LNCAP (cell line): ENCODE data around the gene CMSS1.

Source experiments
- TF ChIP-seq, protein P1 (sequence below): fragments of 450-650 bp; IDR thresholded peaks from 2 replicates; pipeline ENCODE4 v1.5.1; 2017; ENCODE audit warnings: mild to moderate bottlenecking

The CMSS1 gene

DNA sequence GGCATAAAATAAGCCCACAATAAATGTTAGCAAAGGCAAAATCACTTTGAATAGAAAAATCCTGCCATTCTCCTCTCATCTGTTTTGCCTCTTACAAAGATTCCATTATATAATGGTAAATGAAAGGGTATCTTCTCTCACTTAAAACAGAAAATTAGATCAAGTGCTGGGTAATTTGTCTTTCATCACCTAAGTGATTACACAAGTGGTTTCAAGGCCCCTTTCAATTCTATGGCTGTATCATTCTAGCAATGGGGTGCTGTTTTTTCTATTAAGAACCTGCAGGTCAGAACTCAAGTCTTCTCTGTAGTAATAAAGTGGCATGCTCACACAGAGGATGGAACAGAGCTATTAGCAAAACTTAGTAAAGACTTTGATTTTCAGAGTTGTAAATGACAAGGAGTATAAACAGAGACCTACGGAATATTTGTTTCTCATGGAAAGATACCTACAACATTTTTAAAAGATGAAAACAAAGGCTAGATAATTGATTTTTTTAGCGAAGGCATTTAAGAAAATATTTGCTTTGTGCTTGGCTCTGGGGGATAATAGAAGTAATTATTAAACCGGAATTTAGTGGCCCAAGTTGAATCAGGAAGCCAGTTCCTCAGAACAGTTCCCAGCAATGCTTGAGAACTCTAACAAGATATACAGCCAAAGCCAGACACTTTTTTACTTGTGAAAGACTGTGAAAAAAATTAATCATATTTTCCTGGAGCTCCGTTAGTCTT, 137.4 kb downstream of the CMSS1 start:
- TF ChIP-seq, protein P1, sequence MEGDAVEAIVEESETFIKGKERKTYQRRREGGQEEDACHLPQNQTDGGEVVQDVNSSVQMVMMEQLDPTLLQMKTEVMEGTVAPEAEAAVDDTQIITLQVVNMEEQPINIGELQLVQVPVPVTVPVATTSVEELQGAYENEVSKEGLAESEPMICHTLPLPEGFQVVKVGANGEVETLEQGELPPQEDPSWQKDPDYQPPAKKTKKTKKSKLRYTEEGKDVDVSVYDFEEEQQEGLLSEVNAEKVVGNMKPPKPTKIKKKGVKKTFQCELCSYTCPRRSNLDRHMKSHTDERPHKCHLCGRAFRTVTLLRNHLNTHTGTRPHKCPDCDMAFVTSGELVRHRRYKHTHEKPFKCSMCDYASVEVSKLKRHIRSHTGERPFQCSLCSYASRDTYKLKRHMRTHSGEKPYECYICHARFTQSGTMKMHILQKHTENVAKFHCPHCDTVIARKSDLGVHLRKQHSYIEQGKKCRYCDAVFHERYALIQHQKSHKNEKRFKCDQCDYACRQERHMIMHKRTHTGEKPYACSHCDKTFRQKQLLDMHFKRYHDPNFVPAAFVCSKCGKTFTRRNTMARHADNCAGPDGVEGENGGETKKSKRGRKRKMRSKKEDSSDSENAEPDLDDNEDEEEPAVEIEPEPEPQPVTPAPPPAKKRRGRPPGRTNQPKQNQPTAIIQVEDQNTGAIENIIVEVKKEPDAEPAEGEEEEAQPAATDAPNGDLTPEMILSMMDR, result no peak

DNA sequence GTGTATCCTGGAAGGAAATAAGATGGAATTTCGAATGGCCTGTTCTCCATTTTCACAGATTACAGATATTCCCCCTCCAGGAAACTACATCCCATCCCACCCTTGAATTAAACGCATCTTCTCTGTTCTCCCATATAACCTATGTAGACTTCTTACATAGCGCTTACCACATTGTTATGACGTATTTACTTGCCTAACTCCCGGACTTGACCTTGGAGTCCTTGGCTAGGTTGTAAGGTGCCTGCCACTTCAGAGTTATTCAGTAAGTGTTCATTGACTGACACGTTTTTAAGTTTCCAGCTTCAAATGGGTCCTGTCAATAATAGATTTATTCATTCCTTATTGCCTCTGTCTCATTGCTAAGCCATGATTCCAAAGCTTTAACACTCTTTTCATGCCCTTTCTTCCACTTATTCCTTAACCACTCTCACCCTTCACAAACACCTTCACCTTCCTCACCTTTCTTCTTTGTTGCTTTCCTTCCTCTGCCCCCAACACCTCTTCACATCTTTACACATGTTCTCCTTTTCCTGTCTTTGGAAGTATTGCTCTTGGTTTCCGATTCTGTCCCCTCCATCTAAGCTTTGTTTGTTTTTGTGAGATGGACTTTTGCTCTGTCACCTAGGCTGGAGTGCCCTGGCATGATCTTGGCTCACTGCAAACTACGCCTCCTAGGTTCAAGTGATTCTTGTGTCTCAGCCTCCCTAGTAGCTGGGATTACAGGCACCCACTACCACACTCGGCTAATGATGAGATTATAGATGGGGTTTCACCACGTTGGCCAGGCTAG, 138.3 kb downstream of the CMSS1 start:
- TF ChIP-seq, protein P1, result no peak

DNA sequence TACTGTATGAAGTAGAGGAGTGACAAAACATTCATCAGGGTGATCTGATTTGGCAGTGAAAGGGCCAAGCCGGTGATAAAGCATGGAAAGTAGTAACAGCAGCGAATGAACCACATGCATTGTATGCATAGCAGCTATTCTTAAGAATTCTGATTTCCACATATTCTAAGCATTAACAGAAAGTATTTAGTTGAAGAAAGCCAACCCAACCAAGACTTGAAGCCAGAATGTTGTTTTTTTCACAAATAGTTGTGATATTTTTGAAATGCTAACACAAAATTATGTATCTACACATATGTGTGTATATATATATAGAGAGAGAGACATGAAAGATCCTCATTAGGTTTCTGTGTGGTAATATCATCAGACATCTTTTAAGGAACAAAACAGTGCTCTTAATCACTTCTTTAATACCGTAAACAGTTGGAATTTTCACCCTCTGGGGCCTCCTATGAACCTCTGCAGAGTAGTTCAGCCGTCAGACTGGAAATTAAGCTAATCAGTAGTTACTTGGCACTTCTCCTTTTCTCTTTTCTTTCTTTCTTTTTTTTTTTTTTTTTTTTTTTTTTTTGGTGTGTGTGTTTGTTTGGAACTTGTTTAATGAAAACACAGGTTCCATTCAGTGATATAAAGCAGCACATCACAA, 139.6 kb downstream of the CMSS1 start:
- TF ChIP-seq, protein P1, result no peak

DNA sequence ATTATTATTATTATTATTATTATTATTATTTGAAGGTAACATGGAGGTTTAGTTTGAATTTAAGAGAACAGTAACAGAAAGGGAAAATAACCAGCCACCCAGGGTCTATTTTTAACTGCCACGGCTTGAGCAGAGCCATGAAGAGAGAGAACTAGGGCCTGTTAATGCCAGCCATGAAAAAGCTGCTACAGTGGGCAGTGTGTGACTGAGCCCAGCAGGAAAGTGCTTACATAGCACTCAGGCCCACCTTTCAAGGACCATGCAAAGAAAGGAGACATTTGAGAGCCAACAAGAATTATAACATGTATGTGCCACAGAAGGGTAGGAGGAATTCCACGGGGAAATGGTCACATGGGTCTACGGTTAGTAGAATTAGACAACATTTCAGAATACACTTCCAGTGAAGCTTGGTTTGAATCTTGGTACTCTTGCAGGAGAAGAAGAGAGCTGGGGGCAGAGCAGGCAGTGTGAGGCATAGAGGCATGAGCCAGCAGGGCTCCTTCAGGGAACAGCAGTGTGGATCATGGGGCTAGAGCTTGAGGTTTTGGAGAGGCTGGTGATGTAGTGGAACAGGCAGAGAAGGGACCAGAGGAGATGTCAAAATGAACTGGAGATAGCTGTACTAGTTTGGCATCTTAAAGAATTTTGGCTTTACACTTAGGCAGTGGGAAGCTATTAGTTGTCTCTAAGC, 140.7 kb downstream of the CMSS1 start:
- TF ChIP-seq, protein P1, result no peak

DNA sequence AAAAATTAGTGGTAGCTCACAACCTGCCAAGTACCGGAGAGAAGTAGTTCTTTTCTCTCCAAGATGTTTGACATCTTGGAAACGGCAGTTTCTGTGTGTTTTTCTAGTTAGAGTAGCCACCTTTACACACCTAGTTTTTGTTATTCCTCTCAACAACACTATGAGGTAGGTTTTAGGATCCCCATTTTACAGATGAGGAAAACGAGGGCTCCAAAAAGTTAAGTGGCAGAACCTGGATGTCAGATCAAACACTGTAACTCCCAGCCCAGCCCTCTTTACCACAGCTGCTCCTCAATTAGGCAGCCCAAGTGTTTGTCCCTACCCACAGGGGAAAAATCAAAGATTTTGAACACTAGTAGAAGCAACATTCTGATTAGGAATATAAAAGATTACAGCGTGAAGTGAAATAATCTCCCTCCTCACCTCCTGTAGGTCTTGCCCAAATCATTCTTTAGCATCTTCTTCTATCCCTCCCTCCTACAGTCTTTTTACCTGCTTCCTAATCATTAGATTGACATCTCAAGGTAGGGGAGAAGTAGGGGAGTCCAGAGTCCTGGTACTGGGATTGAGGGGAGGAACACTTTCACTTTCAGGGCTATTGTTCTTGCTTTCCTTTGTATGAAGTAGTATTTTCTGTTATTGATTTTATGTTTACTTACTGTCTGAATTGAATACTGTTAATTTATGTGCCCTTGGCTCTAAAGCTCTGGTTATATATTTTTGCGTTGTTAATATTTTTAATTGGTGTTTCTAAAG, 142.6 kb downstream of the CMSS1 start:
- TF ChIP-seq, protein P1, result no peak

DNA sequence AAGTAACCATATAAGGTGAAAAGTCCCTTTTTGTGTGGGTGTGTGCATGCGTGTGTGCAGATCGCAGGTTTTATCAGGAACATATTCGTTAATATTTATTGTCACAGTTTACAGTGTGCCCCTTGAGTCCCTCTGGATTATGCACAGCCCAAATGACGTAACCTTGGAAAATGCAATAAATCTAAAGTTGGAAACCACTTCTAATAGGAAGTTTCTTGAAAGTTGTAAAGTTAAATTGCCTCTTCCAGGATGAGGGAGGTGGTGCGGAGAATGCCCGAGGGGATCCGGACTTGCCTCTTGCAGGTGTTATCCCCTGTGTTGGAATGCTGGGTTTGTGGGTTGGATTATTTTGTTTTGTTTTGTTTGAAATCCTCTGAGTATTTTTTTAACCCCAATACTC, 143.3 kb downstream of the CMSS1 start:
- TF ChIP-seq, protein P1, result no peak
